ENCODE data around the gene CYP2C19.
"Not testable (repeated sequence)": the region's sequence is repeated elsewhere in the genome, so short reads cannot be mapped to it uniquely, and the experiment has no call there.

Gene CYP2C19

DNA sequence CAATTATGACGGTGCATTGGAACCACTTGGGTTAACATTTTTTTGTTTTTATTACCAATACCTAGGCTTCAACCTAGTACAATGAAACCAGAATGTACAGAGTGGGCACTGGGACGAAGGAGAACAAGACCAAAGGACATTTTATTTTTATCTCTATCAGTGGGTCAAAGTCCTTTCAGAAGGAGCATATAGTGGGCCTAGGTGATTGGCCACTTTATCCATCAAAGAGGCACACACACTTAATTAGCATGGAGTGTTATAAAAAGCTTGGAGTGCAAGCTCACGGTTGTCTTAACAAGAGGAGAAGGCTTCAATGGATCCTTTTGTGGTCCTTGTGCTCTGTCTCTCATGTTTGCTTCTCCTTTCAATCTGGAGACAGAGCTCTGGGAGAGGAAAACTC, at the start of gene CYP2C19:
Gene CYP2C19, plus strand, starts transcription at position 289 of the 400 bp plus-strand sequence. Its CDS starts 25 bp downstream, at position 314.
- DNase-seq, result no peak

DNA sequence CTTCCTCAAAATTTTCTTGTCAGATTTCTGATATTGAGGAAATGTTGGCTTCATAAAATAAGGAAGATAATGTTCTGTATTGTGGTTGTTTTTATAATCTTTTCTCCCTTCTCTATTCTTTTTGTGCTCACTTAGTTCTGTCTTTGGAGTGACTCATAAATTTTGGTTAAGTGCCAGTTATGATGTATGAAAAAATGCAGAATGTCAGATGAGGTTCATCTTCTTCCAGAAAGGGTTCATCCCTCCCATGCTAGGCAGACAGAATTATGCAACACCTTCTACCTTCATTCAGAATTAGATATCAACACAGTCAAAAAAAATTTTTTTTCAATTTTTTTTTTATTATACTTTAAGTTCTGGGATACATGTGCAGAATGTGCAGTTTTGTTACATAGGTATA, 36.6 kb upstream of the CYP2C19 start:
- DNase-seq, result no peak

DNA sequence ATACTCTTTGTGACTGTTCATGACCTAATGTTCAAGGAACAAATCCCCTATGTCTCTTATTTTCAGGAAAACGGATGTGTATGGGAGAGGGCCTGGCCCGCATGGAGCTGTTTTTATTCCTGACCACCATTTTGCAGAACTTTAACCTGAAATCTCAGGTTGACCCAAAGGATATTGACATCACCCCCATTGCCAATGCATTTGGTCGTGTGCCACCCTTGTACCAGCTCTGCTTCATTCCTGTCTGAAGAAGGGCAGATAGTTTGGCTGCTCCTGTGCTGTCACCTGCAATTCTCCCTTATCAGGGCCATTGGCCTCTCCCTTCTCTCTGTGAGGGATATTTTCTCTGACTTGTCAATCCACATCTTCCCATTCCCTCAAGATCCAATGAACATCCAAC, 27.3 kb upstream of the CYP2C19 start:
- DNase-seq, result no peak

DNA sequence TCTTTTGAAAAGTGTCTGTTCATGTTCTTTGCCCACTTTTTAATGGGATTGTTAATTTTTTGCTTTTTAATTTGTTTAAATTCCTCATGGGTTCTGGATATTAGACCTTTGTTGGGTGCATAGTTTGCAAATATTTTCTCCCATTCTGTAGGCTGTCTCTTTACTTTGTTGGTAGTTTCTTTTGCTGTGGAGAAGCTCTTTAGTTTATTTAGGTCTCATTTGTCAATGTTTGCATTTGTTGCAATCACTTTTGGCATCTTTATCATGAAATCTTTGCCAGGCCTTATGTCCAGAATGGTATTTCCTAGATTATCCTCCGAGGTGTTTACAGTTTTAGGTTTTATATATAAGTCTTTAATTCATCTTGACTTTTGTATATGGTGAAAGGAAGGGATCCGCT, 23.9 kb upstream of the CYP2C19 start:
- no peak for DNase-seq

GRCh38 chr10:94747137-94747536, 15.3 kb upstream of the CYP2C19 start:
- no peak for DNase-seq

- DNase-seq, result no peak
These were observed 14.6 kb upstream of the CYP2C19 start for GRCh38 chr10:94747838-94748237.

- DNase-seq, result no peak
These were observed 4.6 kb upstream of the CYP2C19 start for GRCh38 chr10:94757916-94758315.

DNA sequence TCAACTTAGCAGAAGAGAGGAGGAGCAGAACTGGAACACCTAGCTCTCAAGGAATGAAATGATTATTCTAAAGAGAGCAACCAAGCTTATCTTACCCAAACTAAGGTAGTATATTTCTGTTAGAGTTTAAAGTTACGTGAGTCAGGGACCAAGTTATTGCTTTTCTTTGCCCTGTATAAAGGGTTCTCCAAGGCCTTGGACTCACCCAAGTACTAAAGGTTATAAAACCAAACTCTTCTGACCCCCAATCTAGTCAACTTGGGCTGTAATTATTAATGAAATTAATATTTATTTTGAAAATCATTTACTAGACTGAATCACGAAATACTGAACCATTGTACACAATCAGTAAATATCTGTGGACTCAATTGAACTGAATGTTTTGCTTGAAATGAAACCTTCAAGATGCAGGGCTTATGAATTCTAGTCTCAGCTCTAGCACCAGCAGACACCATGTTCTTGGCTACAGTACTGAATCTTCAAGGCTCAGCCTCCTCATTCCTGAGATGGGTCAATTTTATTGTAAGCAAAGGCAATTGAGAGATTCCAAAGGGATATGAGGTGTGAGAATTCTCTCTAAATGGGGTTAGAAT, 1.8 kb upstream of the CYP2C19 start:
- DNase-seq, result no peak

DNA sequence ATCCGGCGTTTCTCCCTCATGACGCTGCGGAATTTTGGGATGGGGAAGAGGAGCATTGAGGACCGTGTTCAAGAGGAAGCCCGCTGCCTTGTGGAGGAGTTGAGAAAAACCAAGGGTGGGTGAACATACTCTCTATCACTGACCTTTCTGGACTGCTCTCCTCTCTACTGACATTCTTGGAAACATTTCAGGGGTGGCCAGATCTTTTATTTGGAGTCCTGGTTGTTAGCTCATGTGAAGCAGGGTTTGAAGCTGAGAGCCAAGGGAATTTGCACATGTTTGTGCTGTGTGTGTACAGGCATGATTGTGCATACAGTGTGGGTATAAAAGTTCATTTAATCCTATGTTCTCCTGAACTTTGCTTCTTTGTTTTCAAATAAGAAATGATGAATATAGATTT, 12.9 kb downstream of the CYP2C19 start:
- DNase-seq, result not testable (repeated sequence)

GRCh38 chr10:94777886-94778458, 15.5 kb downstream of the CYP2C19 start:
- no peak for DNase-seq

DNA sequence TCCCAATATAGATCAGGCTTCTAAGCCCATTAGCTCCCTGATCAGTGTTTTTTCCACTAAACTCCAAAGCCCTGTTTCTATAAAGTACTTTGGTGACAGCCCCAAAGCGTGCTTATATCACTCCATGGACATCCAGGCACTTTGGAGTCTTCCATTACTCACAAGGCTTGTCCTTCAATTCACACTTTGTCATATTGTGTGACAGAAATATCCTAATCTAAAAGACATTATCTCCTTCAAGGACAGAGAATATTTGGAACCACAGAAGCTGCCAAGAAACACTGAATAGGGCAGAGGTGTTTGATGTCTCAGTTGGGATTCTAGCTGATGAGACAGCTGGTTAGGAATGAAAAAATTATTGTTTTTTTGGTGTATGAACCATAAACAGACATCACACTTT, 18.4 kb downstream of the CYP2C19 start:
- DNase-seq, result no peak

GRCh38 chr10:94784256-94784655, 21.8 kb downstream of the CYP2C19 start:
- DNase-seq, result no peak

- DNase-seq, result no peak
These were observed 22.7 kb downstream of the CYP2C19 start for GRCh38 chr10:94785211-94785610.

- not testable (repeated sequence) for DNase-seq
These were observed 38.1 kb downstream of the CYP2C19 start for GRCh38 chr10:94800551-94800950.

- no peak for DNase-seq
These were observed 40.8 kb downstream of the CYP2C19 start for GRCh38 chr10:94803307-94803706.

- DNase-seq, result not testable (repeated sequence)
These were observed 67.5 kb downstream of the CYP2C19 start for GRCh38 chr10:94830025-94830424.

- no peak for DNase-seq
These were observed 83.7 kb downstream of the CYP2C19 start for GRCh38 chr10:94846204-94846603.

DNA sequence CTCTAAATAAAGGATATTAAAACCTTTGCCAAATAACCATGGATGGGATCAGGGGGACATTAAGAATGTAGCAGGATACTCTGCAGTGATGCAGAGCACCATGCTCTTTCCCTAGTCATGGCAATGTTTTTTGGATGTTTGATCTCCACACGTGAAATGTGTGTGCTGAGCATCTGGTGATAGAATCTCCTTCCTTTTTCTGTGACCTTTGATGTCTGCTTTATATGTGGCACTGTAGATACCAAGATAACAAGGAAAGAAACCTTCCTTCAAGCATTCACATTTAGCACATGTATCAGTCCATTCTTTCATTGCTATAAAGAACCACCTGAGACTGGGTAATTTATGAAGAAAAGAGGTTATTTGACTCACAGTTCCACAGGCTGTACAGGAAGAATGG, 88.3 kb downstream of the CYP2C19 start:
- DNase-seq, result no peak

DNA sequence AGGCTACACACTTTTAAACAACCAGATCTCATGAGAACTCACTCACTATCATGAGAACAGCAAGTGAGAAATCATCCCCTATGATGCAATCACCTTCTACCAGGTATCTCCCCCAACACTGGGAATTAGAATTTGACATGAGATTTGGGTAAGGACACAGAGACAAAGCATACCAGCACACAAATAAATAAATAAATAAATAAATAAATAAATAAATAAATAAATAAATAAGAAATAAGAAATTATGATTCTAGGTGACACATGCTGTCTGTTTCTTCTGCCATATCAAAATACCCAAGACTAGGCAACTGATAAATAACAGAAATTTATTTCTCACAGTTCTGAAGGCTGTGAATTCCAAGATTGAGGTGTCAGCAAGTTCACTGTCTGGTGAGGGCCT, 88.8 kb downstream of the CYP2C19 start:
- DNase-seq, result no peak

GRCh38 chr10:94852438-94852837, 90.0 kb downstream of the CYP2C19 start:
- DNase-seq, result no peak

GRCh38 chr10:94853065-94853464, 90.6 kb downstream of the CYP2C19 start:
- DNase-seq, result no peak

DNA sequence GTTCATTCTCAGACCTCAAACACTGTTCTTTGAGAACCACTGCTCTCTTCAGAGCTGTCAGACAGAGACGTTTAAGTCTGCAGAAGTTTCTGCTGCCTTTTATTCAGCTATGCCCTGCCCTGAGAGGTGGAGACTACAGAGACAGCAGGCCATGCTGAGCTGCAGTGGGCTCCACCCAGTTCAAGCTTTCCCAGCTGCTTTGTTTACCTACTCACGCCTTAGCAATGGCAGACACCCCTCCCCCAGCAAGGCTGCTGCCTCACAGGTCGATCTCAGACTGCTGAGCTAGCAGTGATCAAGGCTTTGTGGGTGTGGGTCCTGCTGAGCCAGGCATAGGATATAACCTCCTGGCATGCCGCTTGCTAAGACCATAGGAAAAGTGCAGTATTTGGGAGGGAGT, 95.5 kb downstream of the CYP2C19 start:
- DNase-seq, result no peak

DNA sequence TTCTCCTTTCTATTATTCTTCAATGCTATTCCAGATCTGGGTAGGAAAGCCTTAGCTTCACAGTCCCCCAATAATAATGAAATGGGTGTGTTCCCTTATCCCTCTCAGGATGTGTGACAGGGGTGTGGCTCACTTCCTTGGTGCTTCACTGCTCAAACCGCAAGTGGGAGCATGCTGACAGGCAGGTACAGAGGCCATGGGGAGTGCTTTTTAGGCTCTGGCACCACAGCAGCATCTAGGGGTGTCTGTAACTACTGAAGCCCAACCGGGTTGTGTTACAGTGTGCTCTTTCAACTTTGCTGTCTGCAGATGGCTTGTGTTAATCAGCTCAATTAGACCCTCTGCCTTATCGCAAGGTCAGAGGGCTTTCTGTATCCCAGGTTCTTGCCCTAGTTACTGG, 96.6 kb downstream of the CYP2C19 start:
- DNase-seq, result no peak

GRCh38 chr10:94878649-94879048, 116.2 kb downstream of the CYP2C19 start:
- no peak for DNase-seq

- no peak for DNase-seq
These were observed 116.7 kb downstream of the CYP2C19 start for GRCh38 chr10:94879214-94879613.
